DMS53 treated with DMSO at 0.1 percent for 48 hours (cell line): Measurements from ENCODE around the gene CAPZA1.

Source experiments
- DNase-seq: peaks from one replicate; lab custom pipeline; 2025; ENCODE audit not compliant: unreplicated experiment; lab: John Stamatoyannopoulos, UW

The CAPZA1 gene

GRCh38 chr1:112713466-112714312 lies 94.1 kb downstream of the CAPZA1 start:
- no peak for DNase-seq

GRCh38 chr1:112714313-112715263 lies 95.0 kb downstream of the CAPZA1 start:
- DNase-seq = no peak

GRCh38 chr1:112715264-112716053 lies 95.8 kb downstream of the CAPZA1 start, which contains the start of gene PPM1J:
PPM1J (minus strand) TSS chr1:112715332; CDS start chr1:112715301, 31 bp downstream.
- peak; percentile 94 for DNase-seq

GRCh38 chr1:112716133-112716720 lies 96.6 kb downstream of the CAPZA1 start:
- DNase-seq = peak; percentile 83

- DNase-seq = no peak
Measured at GRCh38 chr1:112717263-112717873, 97.7 kb downstream of the CAPZA1 start.

GRCh38 chr1:112718691-112719418 lies 99.2 kb downstream of the CAPZA1 start:
- peak; percentile 44 for DNase-seq

- no peak for DNase-seq
Measured at GRCh38 chr1:112719706-112720105, 100.1 kb downstream of the CAPZA1 start.

GRCh38 chr1:112720800-112721199 lies 101.2 kb downstream of the CAPZA1 start:
- no peak for DNase-seq
